Activated CD4-positive, alpha-beta T cell treated with anti-CD3 and anti-CD28 coated beads, Interleukin-2, amount 50 U/mL, for 16 hours (primary cell): ENCODE results near the gene SPATS2L.
"Not testable (repeated sequence)": the region's sequence is repeated elsewhere in the genome, so short reads cannot be mapped to it uniquely, and the experiment has no call there.

Source experiments
- DNase-seq: peaks from one replicate; pipeline ENCODE4 v3.0.0-alpha.2; 2020

The SPATS2L gene

GRCh38 chr2:200321780-200322534 lies 15.5 kb downstream of the SPATS2L start:
- DNase-seq = no peak

- DNase-seq = no peak
Measured at GRCh38 chr2:200322607-200323006, 16.1 kb downstream of the SPATS2L start.

DNA sequence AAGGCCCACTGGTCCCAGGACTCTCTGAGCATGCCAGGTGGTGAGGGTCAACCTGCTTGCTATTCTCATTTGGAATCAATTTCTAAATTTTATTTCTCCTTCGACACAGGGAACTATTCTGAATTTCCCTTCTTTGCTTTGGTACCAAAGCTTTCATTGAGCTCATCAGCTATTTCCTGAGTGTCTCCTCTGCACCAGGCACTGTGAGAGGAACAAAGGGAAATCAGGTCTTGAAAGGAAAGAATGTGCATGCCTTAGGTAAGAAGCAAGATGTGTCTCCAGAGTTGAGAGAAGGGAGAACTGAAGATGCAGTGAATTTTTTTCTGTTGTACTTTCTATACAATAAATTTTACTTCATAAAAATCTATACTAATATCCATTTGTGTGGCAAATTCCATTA lies 17.9 kb downstream of the SPATS2L start:
- no peak for DNase-seq

- DNase-seq = no peak
Measured at GRCh38 chr2:200329384-200329783, 22.9 kb downstream of the SPATS2L start.

GRCh38 chr2:200329798-200330197 lies 23.3 kb downstream of the SPATS2L start:
- no peak for DNase-seq

GRCh38 chr2:200330351-200331060 lies 24.0 kb downstream of the SPATS2L start:
- DNase-seq = no peak

DNA sequence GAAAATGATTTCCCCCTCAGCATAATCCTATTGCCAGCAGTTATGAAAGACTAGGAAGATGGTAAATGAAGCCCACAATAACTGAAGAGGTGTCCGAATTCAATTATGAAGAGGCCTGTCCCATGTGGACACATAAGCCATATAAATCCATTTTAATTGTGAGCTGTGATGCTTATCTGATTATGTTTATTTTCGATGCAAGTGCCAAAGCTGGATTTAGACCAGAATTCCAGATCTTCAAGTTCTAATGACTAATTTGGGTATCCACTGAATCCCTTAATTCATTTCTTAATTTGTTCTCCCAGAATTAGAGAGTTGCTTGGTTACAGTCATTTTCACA lies 24.5 kb downstream of the SPATS2L start:
- DNase-seq = no peak

DNA sequence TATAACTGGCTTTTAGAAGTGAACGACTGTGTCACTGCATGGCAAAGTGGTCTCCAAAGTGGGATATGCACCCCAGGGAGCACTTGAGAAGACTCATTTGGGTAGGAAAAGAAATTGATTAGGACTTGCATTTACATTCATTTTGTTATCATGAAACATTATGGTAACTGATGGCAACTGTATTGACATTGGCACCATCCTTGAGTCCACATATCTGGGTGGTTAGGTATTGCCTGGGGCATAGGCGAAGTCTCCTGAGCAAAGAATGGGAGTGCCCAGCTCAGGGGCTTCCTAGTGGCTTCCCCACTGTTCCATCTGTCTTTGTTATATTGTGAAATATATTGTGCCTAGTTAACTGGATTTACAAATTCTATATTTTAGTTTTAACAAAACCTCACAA lies 29.2 kb downstream of the SPATS2L start:
- DNase-seq = no peak

- DNase-seq = no peak
Measured at GRCh38 chr2:200336980-200337615, 30.6 kb downstream of the SPATS2L start.

DNA sequence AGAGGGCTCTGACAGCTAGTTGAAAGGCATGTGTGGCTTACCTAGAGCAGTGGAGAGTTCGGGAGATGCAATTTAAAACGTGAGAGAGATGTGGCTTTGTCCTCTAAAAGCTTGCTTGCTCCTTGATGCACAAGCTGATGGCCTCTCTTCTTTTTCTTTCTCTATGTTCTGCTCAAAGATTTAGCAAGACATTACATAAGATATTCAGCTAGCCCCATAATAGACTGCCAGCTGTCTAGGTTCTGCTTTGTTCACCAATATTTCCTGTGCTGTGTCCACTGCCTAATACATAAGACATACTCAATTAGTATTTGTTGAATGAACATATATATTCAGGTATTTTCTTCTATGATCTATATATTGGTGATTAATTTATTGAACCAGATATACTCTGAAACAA lies 31.1 kb downstream of the SPATS2L start:
- DNase-seq = no peak

DNA sequence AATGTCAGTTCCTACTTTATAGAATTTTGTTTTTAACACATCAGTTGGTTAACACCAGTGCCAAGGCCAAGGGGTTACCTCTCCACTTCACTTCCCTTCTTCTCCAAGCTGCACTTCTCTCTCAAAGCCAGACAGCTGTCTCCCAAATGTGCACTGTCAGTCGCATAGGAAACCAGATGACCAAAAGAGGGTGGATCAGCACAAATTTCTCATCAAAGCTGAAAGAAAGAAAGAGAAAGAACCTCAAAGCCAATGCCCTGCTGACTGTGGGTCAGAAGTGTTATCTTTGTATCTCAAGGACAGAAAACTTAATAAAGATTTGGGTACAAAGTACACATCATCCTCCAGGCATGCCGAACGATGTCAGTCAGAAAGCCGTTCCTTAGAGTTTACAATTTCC lies 32.2 kb downstream of the SPATS2L start:
- DNase-seq = no peak

DNA sequence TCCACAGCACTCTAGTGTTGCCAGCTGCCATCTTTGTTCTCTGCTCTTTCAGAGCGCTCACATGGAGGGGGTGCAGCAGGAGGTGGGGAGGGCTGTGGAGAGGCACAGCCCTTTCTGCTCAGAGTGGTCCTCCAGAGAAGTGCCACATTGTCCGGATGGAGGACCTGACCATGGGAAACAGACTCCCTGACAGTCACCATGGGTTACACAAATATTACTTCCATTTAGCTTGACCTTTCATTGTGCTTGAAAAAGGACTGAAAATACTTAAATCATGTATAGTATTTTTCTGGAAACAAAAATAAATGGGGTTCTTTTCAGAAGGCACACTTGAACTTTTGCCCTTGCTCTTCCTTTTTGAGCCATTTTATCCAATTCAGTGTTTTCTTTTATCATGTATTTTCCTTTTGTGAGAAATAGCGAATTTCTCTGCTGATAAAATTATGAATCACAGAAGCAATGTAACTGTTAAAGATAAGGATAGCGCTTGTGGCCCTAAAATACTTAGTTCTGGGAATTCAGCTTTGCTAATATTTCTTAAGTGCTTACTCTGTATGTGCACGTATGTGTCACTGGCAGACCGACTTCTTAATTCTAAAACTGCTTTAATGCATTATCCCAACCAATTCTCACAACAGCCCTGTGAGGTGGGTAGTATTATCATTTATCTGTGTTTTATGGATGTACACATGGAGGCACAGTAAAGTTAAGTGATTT lies 34.2 kb downstream of the SPATS2L start:
- no peak for DNase-seq

DNA sequence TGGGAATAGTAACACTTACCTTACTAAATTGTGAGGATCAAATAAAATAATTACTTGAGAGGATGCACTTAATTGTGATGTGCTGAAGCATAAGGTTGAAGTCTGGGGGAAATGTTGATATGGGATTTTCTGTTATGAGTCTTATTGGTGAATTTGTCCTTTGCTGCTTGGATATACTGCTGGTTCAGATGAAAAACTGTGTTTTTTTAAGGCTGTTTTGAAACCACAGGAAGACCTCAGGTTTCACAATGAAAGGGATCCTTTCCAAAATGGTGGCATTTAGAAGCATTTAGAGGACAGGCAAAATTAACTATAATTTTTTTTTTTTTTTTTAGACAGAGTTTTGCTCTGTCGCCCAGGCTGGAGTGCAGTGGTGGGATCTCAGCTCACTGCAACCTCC lies 34.9 kb downstream of the SPATS2L start:
- peak; percentile 39 for DNase-seq

DNA sequence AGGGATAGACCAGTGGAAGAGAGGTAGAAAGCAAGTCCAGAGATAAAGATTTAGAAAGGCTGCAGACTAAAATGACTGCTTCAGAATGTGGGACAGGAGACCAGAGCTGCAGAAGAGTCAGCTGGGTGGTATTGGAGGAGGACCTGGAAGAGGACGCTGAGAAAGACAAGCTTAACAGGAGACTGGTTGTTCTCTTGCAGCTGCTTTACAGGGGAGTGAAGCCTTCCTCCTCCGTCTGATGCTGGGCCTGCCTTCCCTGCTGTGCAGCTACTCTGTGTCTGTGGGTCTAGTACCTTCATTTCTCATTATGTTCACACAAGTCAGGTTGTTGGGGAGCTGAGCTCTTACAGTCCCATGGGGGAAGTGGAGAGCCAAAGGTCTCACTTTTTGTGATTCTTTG lies 35.7 kb downstream of the SPATS2L start:
- DNase-seq = no peak

DNA sequence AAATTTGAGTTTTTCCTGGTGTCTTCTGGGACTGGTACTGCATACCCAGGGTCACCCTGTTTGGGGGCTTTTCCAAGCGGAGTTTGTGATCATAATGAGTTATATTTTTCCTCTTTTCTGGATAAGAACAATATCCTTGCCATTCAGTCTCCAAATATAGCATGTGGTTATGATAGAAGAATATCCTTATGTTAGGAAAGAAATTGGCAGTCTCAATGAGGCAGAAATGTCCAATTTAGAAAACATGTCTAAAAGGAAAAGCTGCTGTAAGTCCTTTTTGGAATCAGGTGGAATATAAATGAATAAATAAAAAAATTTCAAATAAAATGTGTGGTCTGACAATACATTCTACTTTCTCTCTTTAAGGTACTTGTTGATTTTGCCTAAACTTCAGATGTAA lies 36.2 kb downstream of the SPATS2L start:
- no peak for DNase-seq

- not testable (repeated sequence) for DNase-seq
Measured at GRCh38 chr2:200344202-200344601, 37.7 kb downstream of the SPATS2L start.

DNA sequence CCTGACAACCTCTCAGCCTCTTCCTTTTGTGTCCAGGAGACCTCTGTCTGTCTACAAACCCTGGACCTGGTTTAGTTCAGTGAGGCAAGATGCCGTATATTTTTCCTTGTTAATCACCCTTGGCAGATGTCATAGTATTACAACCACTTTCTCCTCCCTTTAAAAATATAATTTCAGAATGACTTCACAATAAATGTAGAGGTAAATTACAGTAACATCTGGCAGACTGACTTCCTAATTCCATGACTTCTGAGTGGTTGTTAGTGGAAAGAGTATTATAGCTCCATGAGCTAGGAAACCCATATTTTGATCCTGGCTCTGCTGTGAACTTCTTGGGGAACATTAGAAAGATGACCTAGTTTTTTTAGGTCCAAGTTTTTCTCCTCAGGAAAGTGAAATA lies 39.5 kb downstream of the SPATS2L start:
- DNase-seq = no peak

DNA sequence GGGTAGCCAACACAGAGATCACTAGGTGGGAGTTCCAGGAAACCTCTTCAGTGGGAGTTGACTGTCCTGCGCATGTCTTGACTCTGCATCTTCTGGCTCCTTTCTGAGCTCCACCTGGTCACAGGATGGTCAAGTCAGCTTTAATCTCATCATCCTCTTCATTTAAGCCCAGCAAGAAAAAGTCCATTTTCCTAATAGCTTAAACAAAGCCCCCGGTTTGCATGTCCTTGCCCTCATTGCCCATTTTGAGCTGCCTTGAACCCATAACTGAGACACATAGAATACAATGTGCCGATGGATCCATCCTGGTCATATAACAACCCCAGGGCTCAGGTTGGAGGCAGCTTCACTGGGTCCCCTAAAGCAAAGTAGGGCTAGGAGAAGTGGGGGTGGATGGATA lies 40.8 kb downstream of the SPATS2L start:
- no peak for DNase-seq

DNA sequence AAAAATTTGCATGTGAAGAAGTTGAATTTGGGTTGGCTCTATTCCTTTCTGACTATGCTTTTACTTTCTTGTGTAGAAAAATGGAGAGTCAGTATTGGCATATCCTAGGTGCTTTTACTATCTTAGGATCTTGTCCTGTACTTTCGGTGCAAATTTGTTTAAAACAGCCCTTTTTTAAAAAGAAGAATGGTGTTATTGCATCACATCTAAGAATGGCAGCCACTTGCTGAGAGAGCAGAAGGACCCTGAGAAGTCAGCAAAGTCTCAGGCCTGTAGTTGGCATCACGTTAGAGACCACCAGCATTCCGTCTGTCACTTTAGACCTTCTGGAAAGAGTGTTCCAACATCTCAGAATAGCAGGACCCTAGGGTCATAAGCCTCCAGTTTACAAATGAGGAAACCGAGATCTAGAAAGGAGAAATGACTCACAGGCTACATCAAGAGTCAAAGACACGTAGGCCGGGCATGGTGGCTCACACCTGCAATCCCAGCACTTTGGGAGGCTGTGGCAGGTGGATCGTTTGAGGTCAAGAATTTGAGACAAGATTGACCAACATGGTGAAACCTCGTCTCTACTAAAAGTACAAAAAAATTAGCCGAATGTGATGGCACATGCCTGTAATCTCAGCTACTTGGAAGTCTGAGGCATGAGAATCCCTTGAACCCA lies 42.5 kb downstream of the SPATS2L start:
- no peak for DNase-seq

DNA sequence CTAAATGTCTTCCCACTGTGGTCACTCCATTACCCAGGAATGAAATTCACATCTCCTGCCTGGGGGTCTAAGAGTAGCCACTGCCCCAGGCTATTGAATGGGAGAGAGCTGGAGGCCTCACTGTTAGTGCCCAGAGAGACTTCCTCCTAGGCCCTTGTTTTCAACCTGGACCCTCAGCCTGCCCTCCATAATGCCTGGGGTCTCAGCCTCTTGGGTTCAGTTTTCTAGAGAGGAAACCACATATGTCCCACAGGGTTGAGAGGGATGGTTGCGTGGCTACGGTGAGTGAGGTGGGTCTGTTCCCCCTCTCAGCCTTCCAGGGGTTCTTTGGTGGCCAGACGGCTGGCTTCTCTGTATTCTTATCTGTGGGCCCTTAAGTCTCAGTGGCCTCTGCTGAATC lies 43.4 kb downstream of the SPATS2L start:
- no peak for DNase-seq

DNA sequence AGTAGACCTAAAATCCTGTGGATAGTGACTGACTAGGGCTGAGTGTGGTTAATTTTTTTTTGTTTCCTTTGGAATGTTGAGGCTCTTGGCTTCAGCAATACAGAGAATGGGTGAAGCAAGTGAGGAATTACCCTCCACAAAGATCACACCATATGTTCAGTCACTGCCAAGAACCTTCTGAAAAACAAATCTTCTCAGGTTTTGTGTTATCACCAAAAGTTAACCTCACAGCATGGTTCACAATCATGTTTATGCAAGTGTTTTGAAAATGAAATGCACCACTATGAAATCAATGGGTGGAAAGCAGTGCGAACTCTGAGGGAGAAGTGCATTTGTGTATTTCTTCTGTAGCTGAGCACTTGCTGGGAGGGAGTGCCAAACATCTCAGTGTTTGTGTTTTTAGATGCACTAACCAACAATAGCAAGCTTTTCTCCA lies 44.4 kb downstream of the SPATS2L start:
- DNase-seq = no peak

DNA sequence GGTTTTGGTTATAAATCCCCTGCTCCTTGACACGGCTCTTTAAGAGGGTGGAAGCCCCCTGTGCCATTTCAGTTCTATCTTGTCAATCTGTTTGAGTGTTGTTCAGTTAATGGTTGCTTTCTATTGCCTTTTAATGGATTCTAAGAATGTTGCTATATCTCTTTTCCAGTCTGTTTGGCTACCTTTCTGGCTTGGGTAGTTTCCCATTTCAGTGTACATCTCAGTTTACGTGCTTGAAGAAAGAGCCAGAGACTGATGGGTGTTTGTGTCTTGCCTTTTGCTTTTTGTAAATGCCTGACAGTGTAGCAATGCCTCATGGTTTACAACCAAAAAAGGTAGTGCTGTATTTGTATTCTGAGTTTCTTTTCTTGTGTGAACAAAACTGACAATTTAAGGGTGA lies 45.3 kb downstream of the SPATS2L start:
- no peak for DNase-seq

DNA sequence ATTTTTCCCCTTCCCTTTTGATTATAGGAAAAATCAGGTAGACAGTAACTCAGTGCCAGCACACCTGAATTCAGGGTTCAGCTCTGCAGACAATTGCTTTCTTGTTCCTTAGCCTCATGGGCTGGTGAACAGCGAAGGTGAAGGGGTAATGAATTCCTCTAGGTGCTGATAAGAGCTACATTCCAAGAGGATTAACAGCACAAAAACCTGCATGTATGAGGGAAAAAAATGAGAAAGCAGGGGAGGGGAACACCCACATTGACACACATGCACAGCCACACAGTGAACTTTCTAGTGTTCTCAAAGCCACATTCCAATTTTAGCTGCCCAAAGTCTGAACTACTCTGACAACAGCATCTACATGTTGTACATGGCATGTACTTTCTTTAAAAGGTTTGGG lies 46.1 kb downstream of the SPATS2L start:
- no peak for DNase-seq
